Kidney capillary endothelial cell (primary cell): ENCODE data around the gene MACROH2A2.
"Not testable (repeated sequence)": the region's sequence is repeated elsewhere in the genome, so short reads cannot be mapped to it uniquely, and the experiment has no call there.

Experiments
- DNase-seq: peaks from one replicate; pipeline ENCODE4 v3.0.0-alpha.2; 2018; ENCODE audit warnings: low spot score

The MACROH2A2 gene

GRCh38 chr10:70158113-70158512 lies 105.5 kb downstream of the MACROH2A2 start:
- DNase-seq: no peak

- not testable (repeated sequence) for DNase-seq
Measured at GRCh38 chr10:70159366-70159765, 106.7 kb downstream of the MACROH2A2 start.

- no peak for DNase-seq
Measured at GRCh38 chr10:70160798-70161197, 108.2 kb downstream of the MACROH2A2 start.
